Activated T-cell treated with anti-CD3 and anti-CD28 coated beads, Interleukin-2, amount 50 U/mL, for 24 hours (primary cell): ENCODE measurements around the gene FAM72B.
"Not testable (repeated sequence)": the region's sequence is repeated elsewhere in the genome, so short reads cannot be mapped to it uniquely, and the experiment has no call there.

Experiments
- DNase-seq: peaks from one replicate; pipeline ENCODE4 v3.0.0-alpha.2; 2020
- H3K27ac Mint-ChIP-seq: 2 replicates; pipeline ENCODE4 v1.8.0; 2020; ENCODE audit warnings: mild to moderate bottlenecking, mixed read lengths
- H3K27me3 Mint-ChIP-seq: 2 replicates; pipeline ENCODE4 v1.8.0; 2020; ENCODE audit warnings: mixed read lengths
- H3K36me3 Mint-ChIP-seq: 2 replicates; pipeline ENCODE4 v1.8.0; 2020; ENCODE audit warnings: low read depth, mixed read lengths
- H3K4me1 Mint-ChIP-seq: 2 replicates; pipeline ENCODE4 v1.8.0; 2020; ENCODE audit warnings: low read depth, mixed read lengths
- H3K4me3 Mint-ChIP-seq: 2 replicates; pipeline ENCODE4 v1.8.0; 2020; ENCODE audit warnings: mild to moderate bottlenecking, moderate library complexity, mixed read lengths
- H3K9me3 Mint-ChIP-seq: 2 replicates; pipeline ENCODE4 v1.8.0; 2020; ENCODE audit warnings: mixed read lengths

FAM72B gene

DNA sequence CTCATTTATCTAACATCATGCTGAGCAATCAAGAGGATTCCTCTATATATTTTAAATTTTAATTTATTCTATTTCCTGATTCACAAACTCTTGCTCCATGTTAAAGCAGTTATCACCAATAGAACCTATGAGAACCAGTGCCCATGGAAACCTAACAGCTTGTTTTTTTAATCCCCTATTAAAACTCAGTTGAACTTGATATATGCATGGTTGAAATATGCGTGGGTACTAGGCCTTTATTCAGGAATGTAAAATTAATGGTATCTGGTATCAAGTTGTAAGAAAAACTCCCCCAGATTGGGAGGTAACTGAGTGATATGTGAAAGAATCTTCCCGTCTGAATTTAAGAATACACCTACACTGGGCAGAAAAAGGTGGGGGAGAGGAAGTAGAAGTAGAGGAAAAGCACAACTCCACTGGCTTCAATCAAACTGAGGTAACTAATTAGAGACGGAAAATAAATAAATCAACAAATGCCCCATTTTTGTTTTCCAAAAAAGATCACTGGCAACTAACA lies 15.9 kb downstream of the FAM72B start:
- H3K27me3 Mint-ChIP-seq, H3K27ac Mint-ChIP-seq, H3K4me1 Mint-ChIP-seq: not testable (repeated sequence)

DNA sequence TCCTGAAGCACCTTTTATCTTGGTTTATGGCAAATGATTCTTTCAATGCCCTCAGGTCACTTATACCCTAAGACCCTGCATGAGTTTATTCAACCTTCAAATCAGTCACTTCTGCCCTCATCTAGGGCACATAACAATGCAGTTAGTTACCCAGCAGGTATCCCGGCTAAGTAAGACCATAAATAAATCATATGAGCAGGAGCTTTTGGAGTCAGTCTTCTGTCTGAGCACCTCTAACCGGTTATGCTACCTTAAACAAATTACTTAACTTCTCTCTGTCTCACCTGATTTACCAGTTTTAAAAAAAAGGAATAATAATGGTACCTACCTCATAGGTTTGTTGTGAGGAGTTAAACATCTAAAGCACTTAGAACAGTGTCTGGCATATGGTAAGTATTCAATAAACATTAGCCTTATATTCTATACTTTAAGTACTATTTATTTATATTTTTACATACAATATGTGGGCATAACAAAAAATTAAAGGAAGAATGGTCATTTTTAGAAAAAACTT lies 16.9 kb downstream of the FAM72B start:
- H3K9me3 Mint-ChIP-seq, H3K4me3 Mint-ChIP-seq, DNase-seq, H3K36me3 Mint-ChIP-seq, H3K4me1 Mint-ChIP-seq, H3K27me3 Mint-ChIP-seq, H3K27ac Mint-ChIP-seq: not testable (repeated sequence)

More for the DNA sequence above, 15.9 kb downstream of the FAM72B start:
- not testable (repeated sequence) for DNase-seq, H3K4me3 Mint-ChIP-seq, H3K9me3 Mint-ChIP-seq, H3K36me3 Mint-ChIP-seq

DNA sequence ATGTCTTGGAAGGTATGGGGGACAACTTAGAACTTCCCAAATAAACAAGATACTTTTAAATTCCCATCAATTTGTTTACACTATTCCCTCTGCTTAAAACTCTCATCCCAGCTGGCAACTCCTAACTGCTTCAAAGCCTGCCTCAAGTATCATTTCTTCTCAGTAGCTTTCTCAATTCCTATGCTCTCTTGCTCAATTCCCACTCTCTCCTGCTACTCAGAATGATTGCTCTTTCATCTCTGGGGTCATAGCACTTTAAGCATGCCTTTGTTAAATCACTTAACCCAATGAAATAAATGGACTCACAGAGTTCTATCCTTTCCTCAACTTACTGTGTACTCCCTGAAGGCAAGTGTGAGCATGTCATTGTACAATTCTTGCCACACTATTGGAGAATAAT lies 18.8 kb downstream of the FAM72B start:
- not testable (repeated sequence) for H3K9me3 Mint-ChIP-seq, H3K36me3 Mint-ChIP-seq, H3K27ac Mint-ChIP-seq, DNase-seq, H3K4me3 Mint-ChIP-seq, H3K4me1 Mint-ChIP-seq, H3K27me3 Mint-ChIP-seq

DNA sequence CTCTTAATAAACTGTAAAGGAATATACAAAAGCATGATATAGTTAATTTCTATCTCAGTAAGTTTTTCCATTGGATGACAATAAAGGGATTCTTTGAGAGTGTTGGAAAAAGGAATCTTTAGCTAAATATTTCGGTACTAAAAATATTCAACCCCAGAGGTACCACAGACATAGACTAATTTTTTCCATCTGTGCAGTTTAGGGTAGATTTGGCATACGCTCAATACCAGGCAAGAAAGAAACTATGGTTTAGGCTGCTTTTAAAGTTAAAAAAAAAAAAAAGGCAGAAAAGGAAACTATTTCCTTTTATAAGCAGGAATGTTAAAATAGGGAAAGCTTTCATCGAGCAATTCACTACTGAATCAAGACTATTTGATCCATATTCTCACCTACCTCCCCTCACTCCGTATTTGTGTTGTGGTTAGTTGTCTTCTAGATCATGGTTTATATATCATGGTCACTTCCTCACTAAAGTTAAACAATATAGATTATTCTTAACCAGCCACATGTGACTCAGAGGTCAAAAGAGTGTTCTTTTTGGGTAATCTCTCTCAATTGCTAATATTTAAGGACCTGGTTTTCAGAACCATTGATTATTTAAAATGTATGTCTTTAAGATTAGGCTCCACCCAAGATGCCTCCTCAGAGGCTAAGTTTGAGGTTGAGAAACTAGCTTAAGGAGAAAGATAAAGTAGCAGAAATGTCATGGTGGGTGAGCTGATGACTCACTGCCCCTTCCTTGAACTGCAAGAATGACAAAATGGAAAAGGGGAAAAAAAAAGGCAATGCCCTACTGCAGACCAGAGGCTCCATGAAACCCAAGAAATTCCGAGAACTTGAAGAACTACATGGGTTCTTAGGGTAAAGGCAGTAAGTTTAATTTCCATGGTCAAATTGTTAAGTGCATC lies 20.0 kb downstream of the FAM72B start:
- not testable (repeated sequence) for H3K9me3 Mint-ChIP-seq, DNase-seq, H3K4me1 Mint-ChIP-seq, H3K27ac Mint-ChIP-seq, H3K36me3 Mint-ChIP-seq, H3K27me3 Mint-ChIP-seq, H3K4me3 Mint-ChIP-seq

DNA sequence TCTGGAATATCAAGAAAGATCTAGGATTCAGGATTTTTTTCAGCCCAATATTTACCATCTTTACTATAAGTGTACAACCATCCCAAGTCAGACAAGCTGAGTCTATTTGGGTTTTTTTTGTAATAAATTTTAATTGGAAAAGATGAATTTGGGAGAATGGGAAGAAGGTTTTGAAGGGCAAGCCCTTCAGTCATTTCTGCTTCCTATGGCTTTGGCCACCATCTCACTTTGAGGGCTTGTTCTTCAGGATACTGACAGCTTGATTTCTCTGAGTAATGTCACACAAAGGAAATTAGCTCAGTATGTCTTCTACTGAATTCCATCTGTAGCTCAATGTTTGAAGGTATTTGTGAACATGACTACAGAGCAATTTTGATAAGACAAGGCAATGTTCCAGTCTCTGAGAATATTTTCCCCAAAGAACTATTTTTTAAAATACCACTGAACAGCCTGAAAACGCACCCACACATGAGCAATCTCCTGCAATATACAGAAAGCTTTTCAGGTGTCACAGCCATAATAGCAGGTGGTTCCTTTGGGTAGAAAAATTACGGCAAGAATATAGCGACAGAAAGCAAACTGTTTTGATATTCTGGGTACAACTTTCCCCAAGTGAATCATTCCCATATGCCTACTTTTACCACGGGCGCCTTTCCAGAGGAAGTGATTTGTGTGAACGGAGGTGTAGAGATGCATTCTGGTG lies 22.8 kb downstream of the FAM72B start:
- not testable (repeated sequence) for H3K4me1 Mint-ChIP-seq, H3K27ac Mint-ChIP-seq, H3K4me3 Mint-ChIP-seq, H3K9me3 Mint-ChIP-seq, DNase-seq, H3K36me3 Mint-ChIP-seq, H3K27me3 Mint-ChIP-seq

DNA sequence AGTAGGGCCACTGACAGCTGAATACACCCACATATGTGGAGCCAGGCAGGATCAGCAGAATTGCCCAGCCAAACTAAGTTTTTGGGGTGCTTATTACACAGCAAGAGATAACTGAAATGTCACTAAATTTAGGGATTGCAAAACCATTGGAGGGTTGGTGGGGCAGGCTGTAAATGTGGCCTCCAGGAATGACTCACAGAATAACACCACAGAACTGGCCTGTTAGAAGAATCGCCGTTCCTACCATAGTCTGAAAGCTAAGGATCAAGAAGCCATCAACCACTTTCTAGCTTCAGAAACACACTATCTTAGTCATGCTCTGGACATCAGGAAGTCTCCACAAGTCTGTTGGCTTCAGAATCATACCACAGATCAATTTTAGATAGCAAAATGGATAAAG lies 24.0 kb downstream of the FAM72B start:
- DNase-seq, H3K4me1 Mint-ChIP-seq, H3K9me3 Mint-ChIP-seq, H3K36me3 Mint-ChIP-seq, H3K27ac Mint-ChIP-seq, H3K4me3 Mint-ChIP-seq, H3K27me3 Mint-ChIP-seq: not testable (repeated sequence)

DNA sequence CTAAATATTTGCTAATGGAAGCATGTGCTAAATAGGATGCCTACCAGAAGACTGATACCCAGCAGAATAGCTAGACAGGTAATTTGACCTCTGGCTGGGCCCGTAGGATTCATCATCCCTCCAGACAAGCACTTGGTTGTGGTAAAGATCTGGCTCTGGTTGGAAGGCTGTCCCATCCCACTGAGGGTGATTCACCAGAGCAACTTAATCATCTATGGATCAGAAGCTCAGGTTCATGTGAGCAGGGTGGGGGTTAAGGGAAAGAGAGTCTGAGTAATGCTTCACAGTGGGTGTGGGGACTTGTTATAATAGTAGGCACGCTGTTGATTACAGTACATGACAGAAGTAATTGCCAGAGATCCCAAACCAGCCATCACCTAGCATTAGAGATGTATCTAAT lies 26.5 kb downstream of the FAM72B start:
- not testable (repeated sequence) for H3K9me3 Mint-ChIP-seq, H3K4me1 Mint-ChIP-seq, DNase-seq, H3K36me3 Mint-ChIP-seq, H3K27ac Mint-ChIP-seq, H3K4me3 Mint-ChIP-seq, H3K27me3 Mint-ChIP-seq

DNA sequence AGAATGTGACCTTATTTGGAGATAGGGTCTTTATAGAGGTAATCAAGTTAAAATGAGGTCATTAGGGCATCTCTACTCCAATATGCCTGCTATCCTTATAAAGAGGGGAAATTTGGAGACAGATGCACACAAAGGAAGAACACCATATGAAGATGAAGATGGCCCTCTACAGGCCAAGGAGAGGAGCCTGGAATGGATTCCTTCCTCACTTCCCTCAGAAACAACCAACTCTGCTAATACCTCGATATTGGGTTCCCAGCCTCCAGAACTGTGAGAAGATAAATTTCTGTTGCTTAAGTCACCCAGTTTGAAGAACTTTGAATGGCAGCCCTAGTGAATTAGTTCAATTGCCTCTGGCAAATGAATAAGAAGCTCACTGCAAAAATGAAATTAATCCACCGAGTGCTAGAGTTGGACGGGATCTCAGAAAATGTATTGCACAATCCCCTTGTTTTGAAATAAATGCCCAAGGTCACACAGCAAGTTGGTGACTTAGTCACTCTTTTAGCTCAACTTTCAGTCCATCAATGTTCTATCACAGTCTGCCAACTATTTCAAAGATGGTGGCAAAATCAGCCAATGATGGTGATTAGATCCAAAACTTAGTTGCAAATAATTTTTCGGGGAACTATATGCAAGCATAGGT lies 27.1 kb downstream of the FAM72B start:
- not testable (repeated sequence) for H3K27me3 Mint-ChIP-seq, DNase-seq, H3K4me3 Mint-ChIP-seq, H3K4me1 Mint-ChIP-seq, H3K27ac Mint-ChIP-seq, H3K36me3 Mint-ChIP-seq, H3K9me3 Mint-ChIP-seq

DNA sequence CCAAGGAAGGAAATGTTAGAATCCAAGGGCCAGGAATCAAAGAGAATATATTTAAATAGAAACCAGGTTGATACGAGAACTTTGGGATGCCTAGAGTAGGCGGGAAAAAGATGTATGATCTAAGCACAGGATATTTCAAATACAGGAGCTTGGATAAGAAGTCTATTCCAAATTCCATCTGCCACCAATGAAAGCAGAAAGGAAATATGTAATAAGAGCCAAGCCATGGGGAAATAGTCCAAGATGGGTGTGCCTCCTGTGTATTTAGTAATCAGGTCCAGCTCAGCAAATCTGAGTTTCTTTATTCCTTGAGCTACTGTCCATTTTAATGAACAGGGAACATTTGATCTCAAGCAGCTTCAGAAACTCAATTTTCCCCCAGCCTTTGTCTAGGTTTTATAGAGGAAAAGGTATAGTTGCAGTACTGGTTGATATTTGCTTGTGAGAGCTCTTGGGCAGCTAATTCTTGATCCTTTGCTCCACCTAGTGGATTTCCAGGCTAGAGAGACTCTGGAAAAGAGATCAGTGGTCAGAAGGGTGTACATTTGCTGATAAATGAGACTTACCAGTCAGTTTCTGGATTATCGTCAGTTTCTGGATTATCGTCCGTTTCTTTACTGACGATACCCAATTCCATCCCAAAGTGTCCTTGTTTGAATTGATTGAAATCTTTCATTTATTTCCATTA lies 28.3 kb downstream of the FAM72B start:
- not testable (repeated sequence) for H3K27me3 Mint-ChIP-seq, H3K4me3 Mint-ChIP-seq, H3K36me3 Mint-ChIP-seq, H3K27ac Mint-ChIP-seq, DNase-seq, H3K4me1 Mint-ChIP-seq, H3K9me3 Mint-ChIP-seq

DNA sequence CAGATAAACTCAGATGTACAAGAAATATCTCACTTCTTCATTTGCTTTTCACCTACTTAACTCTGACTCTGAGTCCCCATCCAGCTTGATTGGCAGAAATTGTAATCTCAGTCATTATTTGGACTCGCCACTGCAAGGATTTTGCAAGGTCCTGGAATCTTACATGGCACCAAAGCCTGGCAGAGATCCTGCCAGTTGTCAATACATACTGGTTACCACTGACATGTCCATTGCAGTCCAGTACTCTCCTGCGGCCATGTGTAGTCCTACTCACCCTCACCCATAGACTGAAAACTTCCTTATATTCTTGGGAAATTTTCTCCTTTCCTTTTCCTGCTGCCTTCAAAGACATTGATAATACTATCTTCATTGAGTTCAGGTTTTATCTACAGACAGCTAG lies 29.3 kb downstream of the FAM72B start:
- not testable (repeated sequence) for H3K4me3 Mint-ChIP-seq, H3K27me3 Mint-ChIP-seq, DNase-seq, H3K36me3 Mint-ChIP-seq, H3K27ac Mint-ChIP-seq, H3K4me1 Mint-ChIP-seq, H3K9me3 Mint-ChIP-seq

DNA sequence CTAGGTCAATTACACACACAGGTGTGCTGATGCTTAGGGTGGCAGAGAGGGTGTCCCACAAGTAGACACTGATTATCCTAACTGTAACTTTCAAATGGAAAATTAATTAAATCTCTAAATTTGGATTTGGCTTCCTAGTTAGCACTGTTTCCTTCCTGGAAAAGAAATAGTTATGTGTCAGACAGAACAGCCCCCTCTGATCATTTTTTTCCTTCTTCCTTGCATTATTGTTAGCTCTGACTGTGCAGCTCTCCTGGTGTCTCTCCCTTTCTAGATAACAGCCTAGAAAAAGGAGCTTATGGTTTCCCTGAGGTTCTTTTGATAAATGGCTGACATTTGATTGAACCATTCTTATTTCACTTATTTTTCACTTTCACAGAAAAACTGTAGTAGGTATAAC lies 31.4 kb downstream of the FAM72B start:
- H3K9me3 Mint-ChIP-seq, H3K4me3 Mint-ChIP-seq, H3K27me3 Mint-ChIP-seq, DNase-seq, H3K36me3 Mint-ChIP-seq, H3K27ac Mint-ChIP-seq, H3K4me1 Mint-ChIP-seq: not testable (repeated sequence)

DNA sequence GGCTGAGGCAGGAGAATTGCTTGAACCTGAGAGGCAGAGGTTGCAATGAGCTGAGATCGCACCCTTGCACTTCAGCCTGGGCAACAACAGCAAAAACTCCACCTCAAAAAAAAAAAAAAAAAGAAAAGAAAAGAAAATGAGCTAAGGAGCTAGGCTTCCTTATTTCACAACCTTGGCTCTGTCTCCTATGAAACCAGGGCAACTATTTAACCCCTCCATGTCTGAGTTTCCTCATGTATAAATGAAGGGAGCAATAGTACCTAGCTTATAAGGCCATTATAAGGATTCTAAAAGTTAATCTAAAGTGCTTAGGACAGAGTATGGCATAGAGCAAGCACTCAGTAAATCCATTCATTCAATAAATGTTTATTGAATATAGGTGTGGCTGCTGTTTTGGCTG lies 32.8 kb downstream of the FAM72B start:
- DNase-seq, H3K27me3 Mint-ChIP-seq, H3K9me3 Mint-ChIP-seq, H3K36me3 Mint-ChIP-seq, H3K4me1 Mint-ChIP-seq, H3K4me3 Mint-ChIP-seq, H3K27ac Mint-ChIP-seq: not testable (repeated sequence)

DNA sequence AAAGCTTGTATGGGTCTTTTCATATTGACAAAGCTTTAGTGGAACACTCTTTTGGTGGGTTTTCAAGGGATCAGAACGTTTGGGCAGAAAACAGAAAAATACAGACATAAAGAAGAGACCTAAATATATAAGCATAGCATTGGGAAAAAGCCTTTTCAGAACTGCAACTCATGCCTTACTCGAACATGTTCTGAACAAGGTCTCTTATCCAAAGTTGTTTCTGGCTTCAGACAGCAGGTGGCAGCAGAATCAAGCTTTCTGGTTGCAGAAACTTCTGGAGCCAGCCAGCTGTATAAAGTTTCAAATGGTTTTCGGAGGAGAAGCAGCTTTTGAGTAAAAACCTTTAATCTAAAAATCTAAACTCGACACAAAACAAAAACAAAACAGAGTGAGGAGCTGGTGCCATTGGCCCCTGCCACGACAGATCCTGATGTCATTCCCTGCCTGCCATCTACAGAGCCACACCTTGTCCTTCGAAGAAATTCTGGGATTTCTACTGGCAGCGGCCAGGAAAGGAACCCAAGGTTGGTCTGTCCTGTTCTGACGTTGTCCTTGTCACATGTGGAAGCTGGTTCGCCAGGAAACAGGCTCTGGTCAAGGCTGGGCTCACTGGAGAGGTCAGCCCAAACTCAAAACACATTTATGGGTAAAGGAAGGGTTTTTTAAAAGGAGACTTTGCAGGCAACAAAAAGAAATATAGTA lies 35.5 kb downstream of the FAM72B start:
- not testable (repeated sequence) for H3K27me3 Mint-ChIP-seq, H3K9me3 Mint-ChIP-seq, H3K27ac Mint-ChIP-seq, H3K36me3 Mint-ChIP-seq, DNase-seq, H3K4me3 Mint-ChIP-seq, H3K4me1 Mint-ChIP-seq

DNA sequence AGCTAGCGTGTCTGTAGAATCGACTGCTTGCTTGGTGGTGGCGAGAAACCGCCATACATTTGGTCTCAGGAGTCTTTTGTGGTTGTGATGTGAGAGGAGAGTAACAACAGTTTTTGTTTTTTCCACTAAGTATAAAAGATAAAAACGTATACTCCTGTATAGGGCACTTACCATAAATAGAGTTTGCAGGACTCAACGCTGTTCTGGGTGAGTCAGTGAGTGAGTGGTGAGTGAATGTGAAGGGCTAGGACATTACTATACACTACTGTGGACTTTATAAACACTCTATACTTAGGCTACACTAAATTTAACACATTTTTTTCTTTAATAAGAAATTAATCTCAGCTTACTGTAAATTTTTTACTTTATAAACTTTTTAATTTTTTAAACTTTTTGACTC lies 43.7 kb downstream of the FAM72B start:
- H3K4me1 Mint-ChIP-seq, result not testable (repeated sequence)

More for the DNA sequence above, 43.7 kb downstream of the FAM72B start:
- H3K9me3 Mint-ChIP-seq, DNase-seq, H3K27ac Mint-ChIP-seq, H3K36me3 Mint-ChIP-seq, H3K27me3 Mint-ChIP-seq, H3K4me3 Mint-ChIP-seq: not testable (repeated sequence)
